ENCODE measurements around the gene TMPRSS3. TPM values are rescaled to one million over a fixed set of nuclear protein-coding genes. Genes with fewer than 3 reads are reported as not detected.
A peak's percentile ranks its signal among the peaks of the same experiment; 100 is the strongest.

TMPRSS3 gene
- total RNA-seq, 4 donors from 2014 or later = 5.0 to 12.6 (median 6.2) TPM

DNA sequence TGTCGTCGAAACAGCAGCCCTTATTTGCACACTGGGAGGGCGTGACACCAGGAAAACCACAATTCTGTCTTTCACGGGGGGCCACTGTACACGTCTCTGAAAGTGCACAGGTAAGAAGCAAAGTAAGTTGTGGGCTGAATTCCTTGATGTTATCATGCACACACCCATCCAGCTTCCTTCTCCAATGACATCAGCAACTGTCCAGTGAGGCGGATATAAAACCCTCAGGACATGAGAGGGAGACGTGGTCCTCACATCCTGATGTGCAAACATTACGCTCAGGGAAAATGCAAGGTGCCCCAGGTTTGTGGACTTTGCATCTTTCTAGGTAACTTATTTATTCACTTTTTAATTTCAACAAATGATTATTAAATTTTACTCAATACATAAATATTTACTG is 32.5 kb downstream of the TMPRSS3 start:
- TF ChIP-seq POLR2A (IDR thresholded peaks at IDR 0.05) = no peak
- TF ChIP-seq, protein P1, sequence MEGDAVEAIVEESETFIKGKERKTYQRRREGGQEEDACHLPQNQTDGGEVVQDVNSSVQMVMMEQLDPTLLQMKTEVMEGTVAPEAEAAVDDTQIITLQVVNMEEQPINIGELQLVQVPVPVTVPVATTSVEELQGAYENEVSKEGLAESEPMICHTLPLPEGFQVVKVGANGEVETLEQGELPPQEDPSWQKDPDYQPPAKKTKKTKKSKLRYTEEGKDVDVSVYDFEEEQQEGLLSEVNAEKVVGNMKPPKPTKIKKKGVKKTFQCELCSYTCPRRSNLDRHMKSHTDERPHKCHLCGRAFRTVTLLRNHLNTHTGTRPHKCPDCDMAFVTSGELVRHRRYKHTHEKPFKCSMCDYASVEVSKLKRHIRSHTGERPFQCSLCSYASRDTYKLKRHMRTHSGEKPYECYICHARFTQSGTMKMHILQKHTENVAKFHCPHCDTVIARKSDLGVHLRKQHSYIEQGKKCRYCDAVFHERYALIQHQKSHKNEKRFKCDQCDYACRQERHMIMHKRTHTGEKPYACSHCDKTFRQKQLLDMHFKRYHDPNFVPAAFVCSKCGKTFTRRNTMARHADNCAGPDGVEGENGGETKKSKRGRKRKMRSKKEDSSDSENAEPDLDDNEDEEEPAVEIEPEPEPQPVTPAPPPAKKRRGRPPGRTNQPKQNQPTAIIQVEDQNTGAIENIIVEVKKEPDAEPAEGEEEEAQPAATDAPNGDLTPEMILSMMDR (IDR thresholded peaks at IDR 0.05) = no peak
- H3K27ac ChIP-seq = peak overlapping the region in 2 of 3 donors; percentile 20 to 43
- DNase-seq = no peak
- H3K4me1 ChIP-seq = peaks cover 8 to 14% of the 10 kb centered on the region in 2 donors
- H3K4me3 ChIP-seq (replicated peaks in 1 of 3) = no peak overlapping the region
- WGBS, 2 donors = 77 to 78% methylated on average over 8 of the region's 8 CpGs
- intact Hi-C loops (cut with DNase I) = no loop called here
- H3K36me3 ChIP-seq = no peaks in the 10 kb centered on the region
- H3K9me3 ChIP-seq = no peaks in the 10 kb centered on the region
- no peaks in the 10 kb centered on the region for H3K27me3 ChIP-seq

DNA sequence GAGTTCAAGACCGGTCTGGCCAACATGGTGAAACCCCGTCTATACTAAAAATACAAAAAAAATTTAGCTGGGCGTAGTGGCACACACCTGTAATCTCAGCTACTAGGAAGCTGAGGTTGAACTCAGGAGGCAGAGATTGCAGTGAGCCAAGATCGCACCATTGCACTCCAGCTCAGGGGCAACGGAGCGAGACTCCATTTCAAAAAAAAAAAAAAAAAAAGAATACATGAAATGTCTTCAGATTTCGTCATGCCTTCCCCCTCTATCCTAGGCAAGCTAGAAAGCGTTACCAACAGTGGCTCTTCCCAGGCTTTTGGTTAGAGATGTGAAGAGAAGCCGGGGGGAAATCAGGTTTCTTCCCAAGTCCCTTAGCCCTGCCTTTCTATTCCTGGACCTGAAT is 33.2 kb downstream of the TMPRSS3 start:
- H3K27ac ChIP-seq = peak overlapping the region in 2 of 3 donors; percentile 43 to 66
- DNase-seq = peak; percentile 55 to 60
- no peaks in the 10 kb centered on the region for H3K27me3 ChIP-seq
- H3K4me3 ChIP-seq (replicated peaks in 1 of 3) = no peak overlapping the region
- no peaks in the 10 kb centered on the region for H3K36me3 ChIP-seq
- intact Hi-C loops (cut with DNase I) = no loop called here
- no peaks in the 10 kb centered on the region for H3K9me3 ChIP-seq
- WGBS, 2 donors = 39 to 41% methylated on average over 9 of the region's 9 CpGs
- peaks cover 10 to 19% of the 10 kb centered on the region in 2 donors for H3K4me1 ChIP-seq
- no peak for TF ChIP-seq POLR2A (IDR thresholded peaks at IDR 0.05)
- TF ChIP-seq, protein P1 (IDR thresholded peaks at IDR 0.05) = no peak

DNA sequence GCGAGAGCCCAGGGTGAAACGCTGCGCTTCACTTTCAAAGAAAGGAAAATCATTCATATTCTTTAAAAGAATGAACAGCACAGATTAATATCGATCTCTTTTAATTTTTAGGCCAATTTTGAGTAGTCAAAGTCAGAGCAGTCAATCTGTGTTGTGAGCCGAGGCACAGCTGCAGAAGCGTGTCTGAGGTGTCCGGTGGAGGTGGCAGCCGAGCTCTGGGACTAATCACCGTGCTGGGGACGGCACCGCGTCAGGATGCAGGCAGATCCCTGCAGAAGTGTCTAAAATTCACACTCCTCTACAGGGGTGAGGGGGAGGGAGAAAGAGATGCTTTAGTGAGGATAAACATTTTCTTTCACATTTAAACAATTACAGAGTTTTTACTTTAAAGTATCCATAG is 33.7 kb downstream of the TMPRSS3 start:
- intact Hi-C loops (cut with DNase I) = no loop called here
- WGBS, 2 donors = 86 to 89% methylated on average over 12 of the region's 12 CpGs
- no peaks in the 10 kb centered on the region for H3K27me3 ChIP-seq

DNA sequence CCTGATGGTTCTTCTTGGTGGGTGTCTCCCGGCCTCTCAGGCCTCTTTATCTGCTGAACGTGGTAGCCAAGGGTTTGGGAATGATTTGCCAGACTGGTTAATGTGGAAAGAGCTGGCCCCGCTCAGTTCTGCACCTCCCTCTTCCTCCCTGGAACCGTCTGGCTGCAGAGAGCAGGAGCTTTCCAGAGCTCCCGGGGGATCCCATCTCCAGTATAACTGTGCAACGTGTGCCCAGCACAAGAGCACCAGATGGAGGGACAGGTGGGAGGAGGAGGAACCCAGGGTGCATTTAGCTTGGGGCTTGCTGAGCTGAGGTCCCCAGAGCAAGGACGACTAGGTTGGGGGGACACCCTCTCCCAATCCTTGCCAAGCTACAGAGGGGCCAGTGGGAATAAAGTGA is 34.6 kb downstream of the TMPRSS3 start:
- Histone ChIP-seq H3K4me1 (peaks cover 23 to 29% of the 10 kb centered on the region in 2 donors), H3K27me3 (no peaks in the 10 kb centered on the region), H3K9me3 (no peaks in the 10 kb centered on the region), H3K36me3 (no peaks in the 10 kb centered on the region), H3K27ac (peak overlapping the region in 1 of 3 donors; percentile 55), H3K4me3 (replicated peaks in 1 of 3) (no peak overlapping the region)
- intact Hi-C loops (cut with DNase I) = no loop called here
- DNase-seq = no peak
- 66 to 72% methylated on average over 6 to 7 of the region's 7 CpGs for WGBS, 2 donors
- TF ChIP-seq, protein P1 (IDR thresholded peaks at IDR 0.05) = no peak
- TF ChIP-seq POLR2A (IDR thresholded peaks at IDR 0.05) = no peak

More for the DNA sequence above, 33.7 kb downstream of the TMPRSS3 start:
- Histone ChIP-seq H3K4me3 (replicated peaks in 1 of 3) (no peak overlapping the region), H3K4me1 (peaks cover 15 to 24% of the 10 kb centered on the region in 2 donors), H3K36me3 (no peaks in the 10 kb centered on the region), H3K27ac (peak overlapping the region in 2 of 3 donors; percentile 43 to 66), H3K9me3 (no peaks in the 10 kb centered on the region)
- TF ChIP-seq POLR2A (IDR thresholded peaks at IDR 0.05) = no peak
- TF ChIP-seq, protein P1 (IDR thresholded peaks at IDR 0.05) = no peak
- no peak for DNase-seq

DNA sequence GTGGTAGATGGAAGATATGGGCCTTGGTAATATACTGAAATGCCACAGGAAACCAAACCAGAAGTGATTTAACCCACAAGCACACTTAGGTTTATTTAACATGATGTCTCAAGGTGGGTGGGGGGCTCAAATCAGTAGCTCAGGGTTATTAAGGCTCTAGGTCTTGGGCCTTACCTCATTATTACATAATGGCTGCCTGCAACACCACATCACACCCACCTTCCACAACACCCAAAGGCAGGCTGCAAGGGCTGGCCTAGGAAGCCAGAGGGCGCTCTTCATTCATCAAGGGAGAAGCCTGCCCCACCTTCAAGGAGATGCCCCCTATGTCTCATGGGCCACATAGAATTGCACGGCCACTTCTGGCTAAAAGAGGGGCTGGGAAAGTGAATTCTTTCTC is 35.5 kb downstream of the TMPRSS3 start:
- H3K4me1 ChIP-seq = peaks cover 29 to 35% of the 10 kb centered on the region in 2 donors
- TF ChIP-seq, protein P1 (IDR thresholded peaks at IDR 0.05) = no peak
- no peak for TF ChIP-seq POLR2A (IDR thresholded peaks at IDR 0.05)
- intact Hi-C loops (cut with DNase I) = no loop called here

More for the DNA sequence above, 35.5 kb downstream of the TMPRSS3 start:
- Histone ChIP-seq H3K9me3 (no peaks in the 10 kb centered on the region), H3K4me3 (replicated peaks in 1 of 3) (no peak overlapping the region), H3K36me3 (no peaks in the 10 kb centered on the region), H3K27ac (peak overlapping the region in 1 of 3 donors; percentile 55), H3K27me3 (no peaks in the 10 kb centered on the region)
- 100% methylated on average over 2 of the region's 2 CpGs for WGBS, 2 donors
- no peak for DNase-seq

All from thyroid gland (tissue), 4 donors.